Measurements from ENCODE around the gene MRPS7. TPM values are rescaled to one million over a fixed set of nuclear protein-coding genes. Genes with fewer than 3 reads are reported as not detected.

MRPS7 gene
- total RNA-seq, 2 experiments from 2014 or later, result 103 to 127 TPM

DNA sequence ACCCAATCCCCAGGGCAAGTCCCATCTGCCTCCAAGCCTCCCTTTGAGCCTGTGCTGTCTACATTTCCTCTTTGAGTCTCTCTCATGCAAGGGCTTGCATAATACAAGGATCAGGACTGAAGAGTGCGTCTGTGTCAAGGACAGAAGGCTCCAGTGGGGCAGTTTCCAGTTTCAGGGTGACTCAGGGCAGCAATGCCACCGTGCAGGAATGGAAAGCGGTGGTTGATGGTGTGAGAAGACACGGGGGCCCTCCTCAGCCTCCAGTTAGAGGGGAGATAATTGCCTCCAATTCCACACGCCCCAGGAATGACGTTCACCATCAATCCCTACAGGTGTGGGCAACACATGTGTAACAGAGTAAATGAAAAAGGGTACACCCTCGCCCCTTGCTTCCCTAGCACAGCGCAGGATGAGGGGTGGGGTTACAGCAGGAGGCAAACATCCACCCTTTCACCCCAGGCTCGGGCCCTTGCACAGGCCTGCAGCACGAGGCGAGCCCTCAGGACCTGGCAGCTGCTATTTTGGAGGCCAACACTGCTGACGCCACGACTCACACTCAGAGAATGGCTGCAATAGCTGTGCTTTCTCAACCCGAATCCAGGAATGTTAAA is 52.4 kb downstream of the MRPS7 start:
- H3K4me1 ChIP-seq (ENCODE audit: insufficient read depth, low read length, poor library complexity, severe bottlenecking), result peaks cover 84% of the 10 kb centered on the region
- no peak for TF ChIP-seq EZH2phosphoT487 (IDR thresholded peaks at IDR 0.05; ENCODE audit: borderline replicate concordance, low read depth, low read length)
- TF ChIP-seq CTCF (conservative IDR thresholded peaks at IDR 0.05; ENCODE audit: low read length), result no peak
- no peak overlapping the region for H3K4me3 ChIP-seq (ENCODE audit: low read depth, low read length, poor library complexity, severe bottlenecking)
- peaks cover 18% of the 10 kb centered on the region for H3K79me2 ChIP-seq (ENCODE audit: insufficient read depth, low read depth, low read length)
- intact Hi-C loops (cut with micrococcal nuclease; ENCODE audit: unreplicated experiment), result no loop called here
- BruUV-seq (replicated peaks), result no TSS peak
- no peak overlapping the region for H2AFZ ChIP-seq (ENCODE audit: low read length)
- H3K9me2 ChIP-seq (ENCODE audit: insufficient read depth, low read length), result no peaks in the 10 kb centered on the region
- H3K4me2 ChIP-seq (ENCODE audit: low read length), result no peak overlapping the region
- ChIA-PET CTCF (ENCODE audit: unreplicated experiment) (interaction anchor here (1.1 kb wide), 1 partner anchor 98 kb away, joined by 3 read pairs; no protein-coding TSS in a partner anchor), POLR2A (interaction anchor here (0.8 to 23.2 kb wide), 5 partner anchors 9 to 83 kb away, joined by 3 to 393 read pairs (median 16); partner anchors contain the start of gene SLC25A19)
- H3K9me3 ChIP-seq (ENCODE audit: low read length), result no peaks in the 10 kb centered on the region
- DNase-seq (ENCODE audit: low spot score), result no peak
- peaks cover 39% of the 10 kb centered on the region for H3K36me3 ChIP-seq (ENCODE audit: insufficient read depth, low read length)
- H4K20me1 ChIP-seq (ENCODE audit: insufficient read depth, low read length), result no peaks in the 10 kb centered on the region
- peak overlapping the region; percentile 25 for H3K27ac ChIP-seq (ENCODE audit: low read depth, low read length, poor library complexity, severe bottlenecking)

GRCh38 chr17:75315541-75316243 is 54.0 kb downstream of the MRPS7 start:
- CTCF ChIA-PET (ENCODE audit: unreplicated experiment), result interaction anchor here (0.5 to 2.2 kb wide), 8 partner anchors 16 to 90 kb away, joined by 3 to 5 read pairs (median 3); partner anchors contain the start of genes GRB2 and SLC25A19
- H3K36me3 ChIP-seq (ENCODE audit: insufficient read depth, low read length), result peaks cover 49% of the 10 kb centered on the region
- DNase-seq (ENCODE audit: low spot score), result no peak
- H3K4me1 ChIP-seq (ENCODE audit: insufficient read depth, low read length, poor library complexity, severe bottlenecking), result peaks cover 89% of the 10 kb centered on the region
- intact Hi-C loops (cut with micrococcal nuclease; ENCODE audit: unreplicated experiment), result no loop called here
- peaks cover 23% of the 10 kb centered on the region for H3K79me2 ChIP-seq (ENCODE audit: insufficient read depth, low read depth, low read length)
- no peak overlapping the region for H2AFZ ChIP-seq (ENCODE audit: low read length)
- no peaks in the 10 kb centered on the region for H3K9me3 ChIP-seq (ENCODE audit: low read length)
- no peak overlapping the region for H3K4me2 ChIP-seq (ENCODE audit: low read length)
- no peak overlapping the region for H3K4me3 ChIP-seq (ENCODE audit: low read depth, low read length, poor library complexity, severe bottlenecking)
- no peaks in the 10 kb centered on the region for H3K9me2 ChIP-seq (ENCODE audit: insufficient read depth, low read length)
- no TSS peak for BruUV-seq (replicated peaks)
- peak overlapping the region; percentile 92 for H3K27ac ChIP-seq (ENCODE audit: low read depth, low read length, poor library complexity, severe bottlenecking)
- no peaks in the 10 kb centered on the region for H4K20me1 ChIP-seq (ENCODE audit: insufficient read depth, low read length)
- POLR2A ChIA-PET, result interaction anchor here (0.7 to 23.2 kb wide), 13 partner anchors 9 to 593 kb away, joined by 3 to 393 read pairs (median 5); partner anchors contain the start of gene SLC25A19
- no peak for TF ChIP-seq EZH2phosphoT487 (IDR thresholded peaks at IDR 0.05; ENCODE audit: borderline replicate concordance, low read depth, low read length)
- no peak for TF ChIP-seq CTCF (conservative IDR thresholded peaks at IDR 0.05; ENCODE audit: low read length)

Other genes starting within 250 kb of the MRPS7 start
- 79.8 and 84.2 TPM in 2 replicates for gene MRPL58, start 249.2 kb upstream of the MRPS7 start, total RNA-seq (2014; rRNA removed; shearing (Covaris generic))
- 70.7 and 75.3 TPM in 2 replicates for gene MRPL58, start 249.2 kb upstream of the MRPS7 start, total RNA-seq (2022)
- 293 and 301 TPM in 2 replicates for gene ATP5PD, start 214.9 kb upstream of the MRPS7 start, total RNA-seq (2014; rRNA removed; shearing (Covaris generic))
- 314 and 317 TPM in 2 replicates for gene ATP5PD, start 214.9 kb upstream of the MRPS7 start, total RNA-seq (2022)
- 26.0 and 29.8 TPM in 2 replicates for gene KCTD2, start 214.7 kb upstream of the MRPS7 start, total RNA-seq (2014; rRNA removed; shearing (Covaris generic))
- 21.0 and 26.3 TPM in 2 replicates for gene KCTD2, start 214.7 kb upstream of the MRPS7 start, total RNA-seq (2022)
- gene SLC16A5, start 173.9 kb upstream of the MRPS7 start, total RNA-seq (2014; rRNA removed; shearing (Covaris generic)), result not detected in 2 replicates
- not detected in 2 replicates for gene SLC16A5, start 173.9 kb upstream of the MRPS7 start, total RNA-seq (2022)
- 6.8 and 7.1 TPM in 2 replicates for gene ARMC7, start 151.9 kb upstream of the MRPS7 start, total RNA-seq (2014; rRNA removed; shearing (Covaris generic))
- gene ARMC7, start 151.9 kb upstream of the MRPS7 start, total RNA-seq (2022), result 16.9 and 19.9 TPM in 2 replicates
- gene NT5C, start 130.1 kb upstream of the MRPS7 start, total RNA-seq (2014; rRNA removed; shearing (Covaris generic)), result 229 and 259 TPM in 2 replicates
- gene NT5C, start 130.1 kb upstream of the MRPS7 start, total RNA-seq (2022), result 106 and 107 TPM in 2 replicates
- gene JPT1, start 107.4 kb upstream of the MRPS7 start, total RNA-seq (2014; rRNA removed; shearing (Covaris generic)), result 121 and 140 TPM in 2 replicates
- 251 and 253 TPM in 2 replicates for gene JPT1, start 107.4 kb upstream of the MRPS7 start, total RNA-seq (2022)
- 286 and 296 TPM in 2 replicates for gene SUMO2, start 78.9 kb upstream of the MRPS7 start, total RNA-seq (2014; rRNA removed; shearing (Covaris generic))
- 628 and 714 TPM in 2 replicates for gene SUMO2, start 78.9 kb upstream of the MRPS7 start, total RNA-seq (2022)
- gene NUP85, start 56.2 kb upstream of the MRPS7 start, total RNA-seq (2014; rRNA removed; shearing (Covaris generic)), result 129 and 130 TPM in 2 replicates
- gene NUP85, start 56.2 kb upstream of the MRPS7 start, total RNA-seq (2022), result 187 and 219 TPM in 2 replicates
- gene GGA3, start 273 bp upstream of the MRPS7 start, total RNA-seq (2014; rRNA removed; shearing (Covaris generic)), result 52.3 and 77.6 TPM in 2 replicates
- 106 and 122 TPM in 2 replicates for gene GGA3, start 273 bp upstream of the MRPS7 start, total RNA-seq (2022)
- gene MIF4GD, start 9.4 kb downstream of the MRPS7 start, total RNA-seq (2014; rRNA removed; shearing (Covaris generic)), result 69.4 and 70.9 TPM in 2 replicates
- 132 and 139 TPM in 2 replicates for gene MIF4GD, start 9.4 kb downstream of the MRPS7 start, total RNA-seq (2022)
- 113 TPM in 2 replicates for gene SLC25A19, start 27.6 kb downstream of the MRPS7 start, total RNA-seq (2014; rRNA removed; shearing (Covaris generic))
- gene SLC25A19, start 27.6 kb downstream of the MRPS7 start, total RNA-seq (2022), result 118 and 144 TPM in 2 replicates
- 240 and 244 TPM in 2 replicates for gene GRB2, start 143.8 kb downstream of the MRPS7 start, total RNA-seq (2014; rRNA removed; shearing (Covaris generic))
- gene GRB2, start 143.8 kb downstream of the MRPS7 start, total RNA-seq (2022), result 294 and 308 TPM in 2 replicates
- gene TMEM94, start 194.8 kb downstream of the MRPS7 start, total RNA-seq (2014; rRNA removed; shearing (Covaris generic)), result 36.9 and 60.6 TPM in 2 replicates
- 109 and 121 TPM in 2 replicates for gene TMEM94, start 194.8 kb downstream of the MRPS7 start, total RNA-seq (2022)